IMR-90 (cell line): ENCODE measurements around the gene CLSTN1. TPM values are rescaled to one million over a fixed set of nuclear protein-coding genes. Genes with fewer than 3 reads are reported as not detected.

Experiments
- ATAC-seq: fragments of 200-7000 bp; cut with Tn5 transposase; 2 replicates; pipeline ENCODE4 v1.9.1; 2020; ENCODE audit warnings: low read depth, mild to moderate bottlenecking, moderate library complexity
- BruUV-seq: library from RNA; stranded (reverse); fragments of 400-500 nt; replicated peaks from 2 replicates; lab custom pipeline; 2021; lab: Mats Ljungman, UMichigan
- CTCF ChIA-PET: fragments of 300-600 bp; formaldehyde crosslinking; extraction: SDS; loops from one replicate; lab custom pipeline; 2021; ENCODE audit warnings: antibody characterized with exemption; lab: Yijun Ruan, JAX
- POLR2A ChIA-PET: fragments of 300-600 bp; sonication (Branson Sonifier 250); formaldehyde crosslinking; loops from one replicate; lab custom pipeline; 2022; ENCODE audit warnings: antibody characterized with exemption; ENCODE audit not compliant: unreplicated experiment; lab: Charles Lee
- DNase-seq: peaks from one replicate; pipeline ENCODE4 v3.0.0; 2013
- H2AFZ ChIP-seq: replicated peaks from 2 replicates; pipeline ENCODE3; 2013; ENCODE audit warnings: low read length, mild to moderate bottlenecking; ENCODE audit not compliant: poor library complexity
- H2AK5ac ChIP-seq: 2 replicates; pipeline ENCODE4 v1.6.1; 2013; ENCODE audit warnings: low read depth, low read length, inconsistent platforms
- H2AK9ac ChIP-seq: replicated peaks from 2 replicates; pipeline ENCODE3; 2013; ENCODE audit warnings: mild to moderate bottlenecking, low read depth, low read length, moderate library complexity; ENCODE audit not compliant: poor library complexity
- H2BK120ac ChIP-seq: 2 replicates; pipeline ENCODE4 v1.6.1; 2013; ENCODE audit warnings: low read depth, low read length, inconsistent platforms
- H2BK15ac ChIP-seq: 3 replicates; pipeline ENCODE4 v1.6.1; 2013; ENCODE audit warnings: low read depth, low read length, inconsistent platforms
- H2BK20ac ChIP-seq: 2 replicates; pipeline ENCODE4 v1.6.1; 2013; ENCODE audit warnings: low read depth, mild to moderate bottlenecking, inconsistent platforms, low read length, moderate library complexity
- H2BK5ac ChIP-seq: 2 replicates; pipeline ENCODE4 v1.6.1; 2013; ENCODE audit warnings: mild to moderate bottlenecking, low read depth, low read length, inconsistent platforms; ENCODE audit not compliant: poor library complexity, severe bottlenecking
- H3K14ac ChIP-seq: replicated peaks from 2 replicates; pipeline ENCODE4 v1.6.1; 2013; ENCODE audit warnings: low read depth, low read length, inconsistent platforms
- H3K18ac ChIP-seq: 2 replicates; pipeline ENCODE4 v1.6.1; 2013; ENCODE audit warnings: low read depth, low read length, control low read depth
- H3K23ac ChIP-seq: 2 replicates; pipeline ENCODE4 v1.6.1; 2013; ENCODE audit warnings: low read depth, low read length, inconsistent platforms
- H3K27ac ChIP-seq: 2 replicates; pipeline ENCODE4 v1.5.1; 2013; ENCODE audit warnings: mild to moderate bottlenecking, control low read depth, low read length; ENCODE audit not compliant: insufficient read depth
- H3K27me3 ChIP-seq: 2 replicates; pipeline ENCODE4 v1.6.1; 2013; ENCODE audit warnings: low read length; ENCODE audit not compliant: control insufficient read depth, insufficient read depth
- H3K36me3 ChIP-seq: 2 replicates; pipeline ENCODE4 v1.6.1; 2013; ENCODE audit warnings: low read length, mixed read lengths; ENCODE audit not compliant: control insufficient read depth, insufficient read depth
- H3K4ac ChIP-seq: 2 replicates; pipeline ENCODE4 v1.6.1; 2013; ENCODE audit warnings: low read depth, low read length, inconsistent platforms
- H3K4me1 ChIP-seq: 2 replicates; pipeline ENCODE4 v1.6.1; 2013; ENCODE audit warnings: low read length, mixed read lengths; ENCODE audit not compliant: control insufficient read depth, insufficient read depth
- H3K4me2 ChIP-seq: 2 replicates; pipeline ENCODE4 v1.6.1; 2013; ENCODE audit warnings: low read depth, mild to moderate bottlenecking, control low read depth, low read length, moderate library complexity
- H3K4me3 ChIP-seq: 2 replicates; pipeline ENCODE4 v1.5.1; 2013; ENCODE audit warnings: low read depth, mild to moderate bottlenecking, control low read depth, low read length, moderate library complexity; ENCODE audit not compliant: insufficient read depth
- H3K56ac ChIP-seq: 2 replicates; pipeline ENCODE4 v1.6.1; 2013; ENCODE audit warnings: low read length, inconsistent platforms; ENCODE audit not compliant: insufficient read depth; ENCODE audit errors: extremely low read depth
- H3K79me1 ChIP-seq, 2 experiments: 2 replicates each; pipeline ENCODE4 v1.6.1; 2013; ENCODE audit warnings: low read length in 2 of 2, inconsistent platforms in 1 of 2, low read depth in 1 of 2
- H3K9ac ChIP-seq: 2 replicates; pipeline ENCODE4 v1.6.1; 2013; ENCODE audit warnings: low read depth, low read length, control low read depth
- H3K9me1 ChIP-seq: 2 replicates; pipeline ENCODE4 v1.6.1; 2013; ENCODE audit warnings: low read length, inconsistent platforms; ENCODE audit not compliant: insufficient read depth
- H3K9me3 ChIP-seq: 2 replicates; pipeline ENCODE4 v1.6.1; 2013; ENCODE audit warnings: low read length; ENCODE audit not compliant: control insufficient read depth, insufficient read depth
- H4K20me1 ChIP-seq: 2 replicates; pipeline ENCODE4 v1.6.1; 2013; ENCODE audit warnings: low read length, inconsistent platforms; ENCODE audit not compliant: insufficient read depth
- H4K5ac ChIP-seq: 2 replicates; pipeline ENCODE4 v1.6.1; 2013; ENCODE audit warnings: mild to moderate bottlenecking, low read depth, low read length, control low read depth
- H4K8ac ChIP-seq, 2 experiments: 2 replicates each; pipeline ENCODE4 v1.6.1; 2013; ENCODE audit warnings: low read depth in 2 of 2, low read length in 2 of 2, control low read depth in 1 of 2, inconsistent platforms in 1 of 2
- H4K91ac ChIP-seq: 2 replicates; pipeline ENCODE4 v1.6.1; 2013; ENCODE audit warnings: low read depth, low read length, inconsistent platforms; ENCODE audit not compliant: insufficient read depth
- CHD1 ChIP-seq: IDR thresholded peaks from 2 replicates; pipeline ENCODE4 v1.6.1; 2012; ENCODE audit warnings: low read depth, low read length, improper control_type of control experiment
- CTCF ChIP-seq: conservative IDR thresholded peaks from 2 replicates; pipeline ENCODE4 v1.5.1; 2012; ENCODE audit warnings: mild to moderate bottlenecking, low read depth, low read length, improper control_type of control experiment
- WGBS, 2 experiments: methylation state at CpG; one replicate each; pipeline versions ENCODE4 v1.1.5 to v1.1.7; 2013; ENCODE audit warnings: missing lambda C conversion rate in 2 of 2; ENCODE audit not compliant: insufficient read length in 1 of 2; ENCODE audit errors: extremely low coverage in 2 of 2; 5-methylcytosine and 5-hydroxymethylcytosine counted together
- dilution Hi-C: fragments of 300-500 bp; cut with HindIII; formaldehyde crosslinking; loops from one replicate; pipeline ENCODE4 v1.14.3; 2018; ENCODE audit warnings: low sequenced_read_pairs; ENCODE audit not compliant: unreplicated experiment
- in situ Hi-C: fragments of 300-500 bp; cut with MboI; formaldehyde crosslinking; loops from 3 replicates; pipeline ENCODE4 v1.14.3; 2019; ENCODE audit warnings: low sequenced_read_pairs, inconsistent platforms, mixed read lengths
- intact Hi-C: fragments of 100-400 bp; cut with micrococcal nuclease; formaldehyde crosslinking; loops from 2 replicates; pipeline ENCODE4 v1.10.0; 2022
- polyA plus RNA-seq, 3 experiments: library from polyadenylated mRNA; depleted of rRNA; stranded (reverse); fragments of >200 nt; gene quantifications; 2 replicates each; pipeline ENCODE4 v1.2.3, GENCODE V29; 2012; ENCODE audit warnings: low replicate concordance in 1 of 3
- total RNA-seq: library from RNA; depleted of rRNA; stranded (reverse); fragments of >200 nt; gene quantifications from 2 replicates; pipeline ENCODE4 v1.2.3, GENCODE V29; 2012

The CLSTN1 gene
- total and polyA plus RNA-seq, 2 of the 4 experiments (the other 2 are of a cell fraction): 30.1 to 72.2 TPM

GRCh38 chr1:9691108-9691445, 132.7 kb downstream of the CLSTN1 start:
- no peak for ATAC-seq
- H3K27ac ChIP-seq: no peak overlapping the region
- H3K4ac ChIP-seq: no peak overlapping the region; the same call in 1 of the 2 replicates
- ChIA-PET CTCF (interaction anchor here (0.6 to 1.1 kb wide), 2 partner anchors 10 to 65 kb away, joined by 3 to 6 read pairs; no protein-coding TSS in a partner anchor), POLR2A (no interaction called here)
- intact Hi-C loops (no loop called here), in situ Hi-C loops (no loop called here), dilution Hi-C loops (no loop called here)
- BruUV-seq: no TSS peak
- peak overlapping the region; percentile 66; the same call in 1 of the 2 replicates for H3K14ac ChIP-seq
- no peak overlapping the region for H4K8ac ChIP-seq
- H4K91ac ChIP-seq: no peak overlapping the region
- no peaks in the 10 kb centered on the region for H3K27me3 ChIP-seq
- H3K4me2 ChIP-seq: peak overlapping the region; percentile 79; the same call in 1 of the 2 replicates
- peaks cover 18% of the 10 kb centered on the region for H3K4me1 ChIP-seq
- H3K9me1 ChIP-seq: peaks cover 14% of the 10 kb centered on the region
- H2AK5ac ChIP-seq: no peak overlapping the region
- DNase-seq: peak; percentile 41
- no peak overlapping the region for H2BK5ac ChIP-seq
- TF ChIP-seq CTCF (no peak), CHD1 (no peak)
- no peak overlapping the region for H3K18ac ChIP-seq
- H3K36me3 ChIP-seq: no peaks in the 10 kb centered on the region
- peak overlapping the region; percentile 25 for H2AFZ ChIP-seq
- 0 out of 2 replicates have a peak overlapping the region, but pooled peaks have one; percentile 19 for H2BK20ac ChIP-seq
- H3K9ac ChIP-seq: no peak overlapping the region
- H3K9me3 ChIP-seq: no peaks in the 10 kb centered on the region
- no peak overlapping the region for H2BK120ac ChIP-seq
- no peak overlapping the region for H2BK15ac ChIP-seq
- no peak overlapping the region for H3K56ac ChIP-seq
- H4K5ac ChIP-seq: no peak overlapping the region
- H4K20me1 ChIP-seq: 0 out of 2 replicates have a peak, but pooled peaks cover 7% of the 10 kb centered on the region
- WGBS, 2 experiments: 92% methylated on average over 2 of the region's 6 CpGs; no CpG with 5 or more reads in 1 of the 2 experiments
- H3K4me3 ChIP-seq: no peak overlapping the region
- H3K79me1 ChIP-seq: peaks cover 6 to 40% of the 10 kb centered on the region in 2 experiments
- peak overlapping the region; percentile 60; the same call in 1 of the 2 replicates for H3K23ac ChIP-seq
- peak overlapping the region; percentile 86 for H2AK9ac ChIP-seq
